Measurements from ENCODE around the gene KDM6A. TPM values are rescaled to one million over a fixed set of nuclear protein-coding genes. Genes with fewer than 3 reads are reported as not detected.

Gene KDM6A
- total and polyA plus RNA-seq, 2 of the 13 experiments (the other 11 are each of a cell fraction or from before 2014, with no cell fraction given), result 16.7 to 18.2 TPM

- H3K4me3 ChIP-seq (replicated peaks in 1 of 3; ENCODE audit: insufficient read depth in 1 of 3, low read depth in 2 of 3, low read length in 3 of 3), result no peak overlapping the region
- ATAC-seq (no peak), FAIRE-seq (no peak), DNase-seq (ENCODE audit: low spot score) (no peak)
- no peak overlapping the region for H3K4me2 ChIP-seq (ENCODE audit: low read depth, low read length)
- H3K27ac ChIP-seq (ENCODE audit: extremely low read length, insufficient read depth, low read length), result no peak overlapping the region
- TF ChIP-seq ZFP62 (CRISPR knock-in tag; IDR thresholded peaks at IDR 0.05) (no peak), ZNF354B (CRISPR knock-in tag; IDR thresholded peaks at IDR 0.05) (no peak), NR3C1 (CRISPR knock-in tag; IDR thresholded peaks at IDR 0.05) (no peak), PHF5A (CRISPR knock-in tag; IDR thresholded peaks at IDR 0.05; ENCODE audit: low read depth, unreplicated experiment) (no peak), ZNF383 (CRISPR knock-in tag; IDR thresholded peaks at IDR 0.05; ENCODE audit: borderline replicate concordance) (no peak), MAFG (CRISPR knock-in tag; IDR thresholded peaks at IDR 0.05) (no peak), ZNF781 (CRISPR knock-in tag; IDR thresholded peaks at IDR 0.05; ENCODE audit: borderline replicate concordance, not compliant biosample characterization) (no peak), STAT5B (CRISPR knock-in tag; IDR thresholded peaks at IDR 0.05) (no peak), ZBTB42 (CRISPR knock-in tag; IDR thresholded peaks at IDR 0.05) (no peak), BHLHE40 (IDR thresholded peaks at IDR 0.05; ENCODE audit: low read length) (no peak), IKZF4 (CRISPR knock-in tag; IDR thresholded peaks at IDR 0.05; ENCODE audit: borderline replicate concordance, low read depth, not compliant biosample characterization) (no peak), ZNF431 (CRISPR knock-in tag; IDR thresholded peaks at IDR 0.05; ENCODE audit: borderline replicate concordance, low read depth) (no peak)
- H3K9ac ChIP-seq (ENCODE audit: insufficient read depth, low read depth, low read length), result no peak overlapping the region
- H3K27me3 ChIP-seq (ENCODE audit: control insufficient read depth in 1 of 2, insufficient read depth in 2 of 2, low read length in 2 of 2), result no peaks in the 10 kb centered on the region
- no peaks in the 10 kb centered on the region for H3K36me3 ChIP-seq (replicated peaks in 1 of 2; ENCODE audit: control insufficient read depth in 1 of 2, insufficient read depth in 2 of 2, low read length in 2 of 2)
- H3K9me3 ChIP-seq (ENCODE audit: low read length), result no peaks in the 10 kb centered on the region
- 95% methylated on average over 21 of the region's 22 CpGs for WGBS (ENCODE audit: low lambda C conversion rate)
- H3K4me1 ChIP-seq (ENCODE audit: insufficient read depth, low read length), result no peaks in the 10 kb centered on the region
- H4K20me1 ChIP-seq (ENCODE audit: insufficient read depth, low read length), result no peaks in the 10 kb centered on the region
- no TSS peak for BruUV-seq (replicated peaks)
- no peak overlapping the region for H2AFZ ChIP-seq (ENCODE audit: low read length)
- ChIA-PET POLR2A (no interaction called here), CTCF (ENCODE audit: low intra/inter-chr PET ratio, low total read pairs) (no interaction called here)
- in situ Hi-C loops (cut with HindIII; ENCODE audit: extremely low pct_ligation_motif_present, low pct_unique_long_range_greater_than_20kb), result no loop called here
- intact Hi-C loops (cut with micrococcal nuclease; ENCODE audit: unreplicated experiment), result no loop called here
- H3K79me2 ChIP-seq (ENCODE audit: insufficient read depth, low read length), result no peaks in the 10 kb centered on the region
These were observed 284.7 kb downstream of the KDM6A start for GRCh38 chrX:45157647-45158046.

Other genes with a start within 250 kb of the KDM6A start
- not detected in 2 replicates for gene DUSP21, start 29.2 kb upstream of the KDM6A start, total RNA-seq (2016; rRNA removed; fragmentation: Illumina TruSeq; extraction: Trizol)
- not detected in 2 replicates for gene DUSP21, start 29.2 kb upstream of the KDM6A start, polyA plus RNA-seq (2011; rRNA removed)